Transverse colon (tissue), 4 donors: ENCODE data around the gene TOR1AIP1. TPM values are rescaled to one million over a fixed set of nuclear protein-coding genes. Genes with fewer than 3 reads are reported as not detected.

Experiments
- DNase-seq: peaks from one replicate; pipeline ENCODE4 v3.0.0-alpha.2; 2019
- H3K27ac ChIP-seq, 4 donors: fragments of 200-600 bp; sonication (generic); 2 replicates each; pipeline ENCODE4 v1.5.1; 2016 to 2018; ENCODE audit warnings: inconsistent platforms in 4 of 4
- H3K27me3 ChIP-seq: fragments of 200-600 bp; sonication (generic); 2 replicates; pipeline ENCODE4 v1.5.1; 2017; ENCODE audit warnings: inconsistent platforms
- H3K36me3 ChIP-seq, 4 donors: fragments of 200-600 bp; sonication (generic); 2 replicates each; pipeline ENCODE4 v1.5.1; 2017 to 2019; ENCODE audit warnings: inconsistent platforms in 4 of 4
- H3K4me1 ChIP-seq, 4 donors: fragments of 200-600 bp; sonication (generic); 2 replicates each; pipeline ENCODE4 v1.5.1; 2017 to 2020; ENCODE audit warnings: inconsistent platforms in 4 of 4
- H3K4me3 ChIP-seq, 4 donors: fragments of 200-600 bp; sonication (generic); 1 replicate in 1 of 4; 2 replicates in 3 of 4; pipeline versions ENCODE4 v1.5.1 to v1.6.1; 2017 to 2019; ENCODE audit warnings: inconsistent platforms in 4 of 4
- H3K9me3 ChIP-seq, 2 donors: fragments of 200-600 bp; sonication (generic); 2 replicates each; pipeline ENCODE4 v1.5.1; 2017 to 2019; ENCODE audit warnings: inconsistent platforms in 2 of 2
- EP300 ChIP-seq: sonication (generic); formaldehyde crosslinking; IDR thresholded peaks from one replicate; pipeline ENCODE4 v1.6.1; 2017; ENCODE audit warnings: antibody characterized with exemption, low read depth
- POLR2A ChIP-seq: fragments of 450-650 bp; IDR thresholded peaks from one replicate; pipeline ENCODE4 v1.6.1; 2016; ENCODE audit warnings: antibody characterized with exemption, mild to moderate bottlenecking, moderate library complexity
- POLR2AphosphoS5 ChIP-seq, 3 donors: sonication (generic); formaldehyde crosslinking; IDR thresholded peaks; one replicate each; pipeline ENCODE4 v1.6.1; 2016; ENCODE audit warnings: antibody characterized with exemption in 3 of 3
- WGBS, 2 donors: methylation state at CpG; one replicate each; pipeline ENCODE4 v1.1.5; 2018; ENCODE audit warnings: low coverage in 1 of 2; 5-methylcytosine and 5-hydroxymethylcytosine counted together
- in situ Hi-C, 4 donors: fragments of 200-750 bp; cut with MboI; loops; one replicate each; pipeline versions ENCODE4 v1.15.0 to v1.15.1; 2017; ENCODE audit warnings: low sequenced_read_pairs in 3 of 4, low pct_ligation_motif_present in 1 of 4, low pct_unique_long_range_greater_than_20kb in 1 of 4
- intact Hi-C: fragments of 100-400 bp; cut with DNase I; formaldehyde crosslinking; loops from one replicate; pipeline ENCODE4 v1.15.1; 2023; ENCODE audit warnings: low total_unique reads
- total RNA-seq, 4 donors: library from RNA; depleted of rRNA; stranded (reverse); fragments of >200 nt; gene quantifications; one replicate each; pipeline ENCODE4 v1.1.0, GENCODE V29; 2016
- TF ChIP-seq, protein P1 (sequence below), 5 experiments: fragments of 200-600 bp in 3 of 5; fragments of 450-650 bp in 2 of 5; sonication (generic) in 3 of 5; IDR thresholded peaks; 1 replicate in 2 of 5; 2 replicates in 3 of 5; pipeline ENCODE4 v1.5.1; 2016 to 2017; ENCODE audit warnings: antibody characterized with exemption in 5 of 5, inconsistent platforms in 3 of 5, mild to moderate bottlenecking in 2 of 5, moderate library complexity in 1 of 5

The TOR1AIP1 gene
- total RNA-seq, 4 donors from 2014 or later = 34.8 to 44.6 (median 41.2) TPM

DNA sequence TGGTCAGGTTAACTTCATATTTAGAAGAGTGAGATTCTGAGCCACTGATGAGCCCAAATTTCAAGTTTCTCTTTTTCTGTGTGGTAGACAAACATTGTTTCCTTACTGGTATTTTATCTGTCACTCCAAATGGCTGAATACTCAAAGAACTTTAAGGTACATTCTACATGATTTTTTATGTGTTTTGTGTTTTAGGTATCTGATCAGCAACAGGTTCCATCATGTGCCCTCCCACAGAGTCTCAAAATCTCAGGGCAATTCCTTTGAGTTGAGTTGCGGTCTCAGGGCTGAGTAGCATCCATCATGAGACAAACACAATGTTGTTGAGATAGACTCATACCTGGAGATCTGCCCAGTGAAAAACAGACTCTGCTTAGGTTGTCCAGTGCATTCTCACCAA lies 57.9 kb downstream of the TOR1AIP1 start:
- in situ Hi-C loops (no loop called here), intact Hi-C loops (no loop called here)
- no peak overlapping the region for H3K4me3 ChIP-seq

GRCh38 chr1:179941454-179941853 lies 59.4 kb downstream of the TOR1AIP1 start:
- H3K4me3 ChIP-seq = no peak overlapping the region
- no peaks in the 10 kb centered on the region for H3K9me3 ChIP-seq
- in situ Hi-C loops (no loop called here), intact Hi-C loops (no loop called here)
- no peaks in the 10 kb centered on the region for H3K4me1 ChIP-seq
- H3K27ac ChIP-seq = no peak overlapping the region
- no peaks in the 10 kb centered on the region for H3K27me3 ChIP-seq
- WGBS, 2 donors = 33 to 71% methylated on average over 1 to 2 of the region's 2 CpGs
- TF ChIP-seq POLR2A = no peak
- TF ChIP-seq, protein P1, sequence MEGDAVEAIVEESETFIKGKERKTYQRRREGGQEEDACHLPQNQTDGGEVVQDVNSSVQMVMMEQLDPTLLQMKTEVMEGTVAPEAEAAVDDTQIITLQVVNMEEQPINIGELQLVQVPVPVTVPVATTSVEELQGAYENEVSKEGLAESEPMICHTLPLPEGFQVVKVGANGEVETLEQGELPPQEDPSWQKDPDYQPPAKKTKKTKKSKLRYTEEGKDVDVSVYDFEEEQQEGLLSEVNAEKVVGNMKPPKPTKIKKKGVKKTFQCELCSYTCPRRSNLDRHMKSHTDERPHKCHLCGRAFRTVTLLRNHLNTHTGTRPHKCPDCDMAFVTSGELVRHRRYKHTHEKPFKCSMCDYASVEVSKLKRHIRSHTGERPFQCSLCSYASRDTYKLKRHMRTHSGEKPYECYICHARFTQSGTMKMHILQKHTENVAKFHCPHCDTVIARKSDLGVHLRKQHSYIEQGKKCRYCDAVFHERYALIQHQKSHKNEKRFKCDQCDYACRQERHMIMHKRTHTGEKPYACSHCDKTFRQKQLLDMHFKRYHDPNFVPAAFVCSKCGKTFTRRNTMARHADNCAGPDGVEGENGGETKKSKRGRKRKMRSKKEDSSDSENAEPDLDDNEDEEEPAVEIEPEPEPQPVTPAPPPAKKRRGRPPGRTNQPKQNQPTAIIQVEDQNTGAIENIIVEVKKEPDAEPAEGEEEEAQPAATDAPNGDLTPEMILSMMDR (IDR thresholded peaks at IDR 0.05) = no peak
- no peak for TF ChIP-seq POLR2AphosphoS5 (IDR thresholded peaks at IDR 0.05)
- TF ChIP-seq EP300 = no peak
- H3K36me3 ChIP-seq = no peaks in the 10 kb centered on the region
- DNase-seq = no peak

More for the DNA sequence above, 57.9 kb downstream of the TOR1AIP1 start:
- Histone ChIP-seq H3K27me3 (no peaks in the 10 kb centered on the region), H3K27ac (no peak overlapping the region), H3K9me3 (no peaks in the 10 kb centered on the region), H3K4me1 (no peaks in the 10 kb centered on the region), H3K36me3 (no peaks in the 10 kb centered on the region)
- WGBS, 2 donors = 96% methylated on average over 1 of the region's 1 CpG; no CpG with 5 or more reads in 1 of the 2 donors
- DNase-seq = no peak
- no peak for TF ChIP-seq EP300
- TF ChIP-seq POLR2A = no peak
- no peak for TF ChIP-seq POLR2AphosphoS5 (IDR thresholded peaks at IDR 0.05)
- TF ChIP-seq, protein P1 (IDR thresholded peaks at IDR 0.05) = no peak

GRCh38 chr1:179950651-179951050 lies 68.6 kb downstream of the TOR1AIP1 start:
- Histone ChIP-seq H3K36me3 (no peaks in the 10 kb centered on the region), H3K9me3 (no peaks in the 10 kb centered on the region), H3K27ac (no peak overlapping the region), H3K4me1 (peaks cover 4 to 10% (median 8%) of the 10 kb centered on the region in 4 donors), H3K4me3 (no peak overlapping the region), H3K27me3 (no peaks in the 10 kb centered on the region)
- in situ Hi-C loops = loop anchor here in 1 of 4 donors (10.0 kb wide), 1 partner anchor 76 kb away; the partner anchor contains the start of gene TOR1AIP2
- TF ChIP-seq EP300 (no peak), POLR2A (no peak), POLR2AphosphoS5 (IDR thresholded peaks at IDR 0.05) (no peak)
- TF ChIP-seq, protein P1 (IDR thresholded peaks at IDR 0.05) = no peak
- intact Hi-C loops = no loop called here
- DNase-seq = no peak
- WGBS, 2 donors = 94 to 96% methylated on average over 7 of the region's 7 CpGs

- DNase-seq = no peak
- Histone ChIP-seq H3K27ac (no peak overlapping the region), H3K4me3 (no peak overlapping the region), H3K27me3 (no peaks in the 10 kb centered on the region), H3K4me1 (peaks cover 10 to 18% (median 16%) of the 10 kb centered on the region in 4 donors), H3K36me3 (no peaks in the 10 kb centered on the region), H3K9me3 (no peaks in the 10 kb centered on the region)
- in situ Hi-C loops (loop anchor here in 1 of 4 donors (10.0 kb wide), 1 partner anchor 77 kb away; the partner anchor contains the start of gene TOR1AIP2), intact Hi-C loops (no loop called here)
- no peak for TF ChIP-seq POLR2A
- no peak for TF ChIP-seq POLR2AphosphoS5 (IDR thresholded peaks at IDR 0.05)
- WGBS, 2 donors = 84 to 91% methylated on average over 10 of the region's 10 CpGs
These were observed 69.5 kb downstream of the TOR1AIP1 start for GRCh38 chr1:179951383-179952144.
